Stimulated activated CD8-positive, alpha-beta memory T cell treated with anti-CD3 and anti-CD28 coated beads, Interleukin-4, amount 100 ng/mL, for 48 hours (primary cell): ENCODE data around the gene AUTS2.

Experiments
- DNase-seq: peaks from one replicate; pipeline ENCODE4 v3.0.0-alpha.2; 2020

AUTS2 gene

GRCh38 chr7:69959789-69960499, 361.7 kb downstream of the AUTS2 start:
- no peak for DNase-seq

GRCh38 chr7:69961436-69961835, 363.2 kb downstream of the AUTS2 start:
- no peak for DNase-seq

- DNase-seq = no peak
These were observed 364.2 kb downstream of the AUTS2 start for GRCh38 chr7:69962186-69963065.

GRCh38 chr7:69963393-69963792, 365.1 kb downstream of the AUTS2 start:
- no peak for DNase-seq

GRCh38 chr7:69966766-69967591, 368.7 kb downstream of the AUTS2 start:
- no peak for DNase-seq

GRCh38 chr7:69967689-69968450, 369.6 kb downstream of the AUTS2 start:
- DNase-seq = no peak

- DNase-seq = no peak
These were observed 370.8 kb downstream of the AUTS2 start for GRCh38 chr7:69968969-69969556.

GRCh38 chr7:69981646-69982045, 383.4 kb downstream of the AUTS2 start:
- no peak for DNase-seq

- DNase-seq = no peak
These were observed 383.9 kb downstream of the AUTS2 start for GRCh38 chr7:69982197-69982596.

- no peak for DNase-seq
These were observed 391.3 kb downstream of the AUTS2 start for GRCh38 chr7:69989551-69989950.

- DNase-seq = no peak
These were observed 394.7 kb downstream of the AUTS2 start for GRCh38 chr7:69992938-69993337.

- DNase-seq = no peak
These were observed 395.9 kb downstream of the AUTS2 start for GRCh38 chr7:69994218-69994617.

GRCh38 chr7:69994886-69995542, 396.7 kb downstream of the AUTS2 start:
- DNase-seq = no peak

- no peak for DNase-seq
These were observed 397.8 kb downstream of the AUTS2 start for GRCh38 chr7:69996121-69996520.

GRCh38 chr7:70000737-70001348, 402.6 kb downstream of the AUTS2 start:
- DNase-seq = no peak

- no peak for DNase-seq
These were observed 407.2 kb downstream of the AUTS2 start for GRCh38 chr7:70005480-70005879.

- no peak for DNase-seq
These were observed 407.6 kb downstream of the AUTS2 start for GRCh38 chr7:70005891-70006260.

GRCh38 chr7:70006261-70006920, 408.1 kb downstream of the AUTS2 start:
- DNase-seq = no peak

GRCh38 chr7:70008466-70008865, 410.2 kb downstream of the AUTS2 start:
- no peak for DNase-seq

- DNase-seq = no peak
These were observed 416.4 kb downstream of the AUTS2 start for GRCh38 chr7:70014472-70015177.
